Measurements from ENCODE around the gene SPACDR. TPM values are rescaled to one million over a fixed set of nuclear protein-coding genes. Genes with fewer than 3 reads are reported as not detected.

The SPACDR gene
- polyA plus RNA-seq, 4 donors = 0.94 to 1.5 (median 1.5) TPM

DNA sequence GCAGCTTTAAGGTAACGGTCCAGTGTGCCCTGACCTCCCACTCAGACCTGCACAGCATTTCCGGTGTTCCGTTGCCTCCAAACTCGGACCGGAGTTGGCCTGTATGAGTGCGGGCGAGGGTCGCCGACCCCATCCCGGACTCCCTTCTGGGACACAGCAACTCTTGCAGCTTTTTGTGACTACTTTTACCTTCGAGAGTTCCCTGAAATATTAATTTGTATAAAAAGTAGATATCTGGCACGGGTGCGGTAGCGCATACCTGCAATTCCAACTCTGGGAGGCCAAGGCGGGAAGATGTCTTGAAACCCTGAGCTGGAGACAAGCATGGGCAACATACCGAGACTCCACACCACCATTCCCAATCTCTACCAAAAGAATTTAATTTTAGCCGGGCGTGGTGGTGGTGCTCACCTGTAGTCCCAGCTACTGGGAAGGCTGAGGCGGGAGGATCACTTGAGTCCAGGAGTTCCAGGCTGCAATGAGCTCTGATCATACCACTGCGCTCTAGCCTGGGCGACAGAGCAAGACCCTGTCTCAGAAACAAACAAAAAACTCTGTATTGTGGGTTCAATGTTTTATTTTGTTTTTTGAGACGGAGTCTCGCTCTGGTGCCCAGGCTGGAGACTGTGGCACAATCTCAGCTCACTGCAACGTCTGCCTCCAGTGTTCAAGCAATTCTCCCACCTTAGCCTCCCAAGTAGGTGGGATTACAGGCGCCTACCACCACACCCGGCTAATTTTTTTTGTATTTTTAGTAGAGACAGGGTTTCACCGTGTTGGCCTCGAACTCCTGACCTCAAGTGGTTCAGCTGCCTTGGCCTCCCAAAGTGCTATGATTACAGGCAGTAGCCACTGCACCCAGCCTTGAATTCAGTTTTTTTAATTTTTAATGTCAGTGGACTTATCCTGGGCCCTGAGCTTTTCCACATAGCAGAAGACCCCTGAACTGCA is 26.6 kb downstream of the SPACDR start:
- DNase-seq (ENCODE audit: low read depth in 4 of 4, low spot score in 3 of 4) = no peak

DNA sequence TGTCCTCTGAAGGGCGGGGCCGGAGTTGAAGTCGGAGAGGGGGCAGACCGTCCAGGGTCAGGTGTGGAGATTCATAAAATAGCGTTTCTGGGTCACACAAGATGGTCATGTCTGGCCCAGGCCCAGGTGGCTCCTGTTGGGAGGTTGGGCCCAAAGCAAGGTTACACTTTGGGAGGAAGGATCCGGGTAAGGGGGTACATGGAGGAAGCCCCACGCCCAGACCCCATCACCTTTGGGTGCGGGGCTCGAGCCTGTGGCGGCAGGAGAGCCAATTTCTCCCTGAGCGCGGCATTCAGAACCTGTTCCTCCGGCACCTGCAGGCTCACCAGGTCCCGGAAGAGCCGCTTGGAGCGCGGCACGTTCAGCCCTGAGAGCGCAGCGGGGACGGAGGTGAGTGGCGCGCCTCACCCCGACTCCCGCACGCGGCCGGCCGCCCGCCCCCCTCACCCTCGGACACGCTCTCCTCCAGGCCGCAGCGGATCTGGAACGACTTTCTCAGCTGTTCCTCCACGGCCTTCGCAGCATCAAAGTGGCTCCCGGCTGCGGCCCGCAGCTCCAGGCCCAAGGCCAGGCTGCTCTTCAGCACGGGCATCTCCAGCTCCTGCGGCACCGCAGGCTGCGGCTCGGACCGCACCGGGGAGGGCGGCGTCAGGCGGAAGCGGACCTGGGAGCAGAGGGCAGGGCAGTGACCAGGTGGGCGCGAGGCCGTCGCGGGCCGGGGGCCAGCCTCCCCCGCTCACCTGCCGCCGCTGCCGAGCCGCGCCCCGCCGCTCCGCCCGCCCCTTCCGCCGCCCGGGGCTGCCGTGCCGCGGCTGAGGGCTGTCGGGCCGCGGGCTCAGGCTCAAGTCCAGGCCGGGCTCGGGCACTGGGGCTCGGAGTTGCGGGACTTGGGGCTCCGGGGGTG is 28.4 kb downstream of the SPACDR start:
- no peak for DNase-seq (ENCODE audit: low read depth in 4 of 4, low spot score in 3 of 4)

DNA sequence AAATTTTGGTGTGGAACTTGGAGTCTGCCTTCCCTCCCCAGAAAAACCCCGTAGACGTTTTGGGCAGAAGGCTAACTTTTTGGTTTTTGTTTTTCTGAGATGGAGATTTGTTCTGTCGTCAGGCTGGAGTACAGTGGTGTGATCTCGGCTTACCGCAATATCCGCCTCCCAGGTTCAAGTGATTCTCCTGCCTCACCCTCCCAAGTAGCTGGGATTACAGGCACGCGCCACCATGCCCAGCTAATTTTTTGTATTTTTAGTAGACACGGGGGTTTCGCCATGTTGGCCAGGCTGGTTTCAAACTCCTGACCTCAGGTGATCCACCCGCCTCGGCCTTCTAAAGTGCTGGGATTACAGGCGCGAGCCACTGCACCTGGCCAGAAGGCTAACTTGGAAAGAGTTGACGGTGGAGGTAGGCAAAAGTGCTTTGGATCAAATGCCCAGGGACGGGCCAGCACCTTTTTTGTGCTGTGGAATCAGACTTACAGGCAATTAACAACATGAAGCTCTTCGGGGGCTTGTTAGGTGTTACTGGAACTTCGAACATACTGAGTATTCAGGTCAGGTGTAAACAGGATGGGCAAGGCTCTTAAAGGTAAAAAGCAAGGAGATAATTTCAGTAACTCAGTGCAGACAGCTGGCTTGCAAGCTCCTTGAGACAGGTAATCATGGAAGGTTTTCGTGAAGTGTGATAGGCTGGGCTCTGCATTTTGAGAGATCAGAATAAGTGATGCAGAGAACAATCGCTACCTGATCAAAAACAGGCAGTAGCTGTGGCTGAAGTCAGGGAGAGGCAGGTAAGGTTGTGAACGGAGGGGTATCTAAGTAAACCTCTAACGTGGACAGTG is 29.5 kb downstream of the SPACDR start:
- DNase-seq (ENCODE audit: low read depth in 4 of 4, low spot score in 3 of 4) = no peak

DNA sequence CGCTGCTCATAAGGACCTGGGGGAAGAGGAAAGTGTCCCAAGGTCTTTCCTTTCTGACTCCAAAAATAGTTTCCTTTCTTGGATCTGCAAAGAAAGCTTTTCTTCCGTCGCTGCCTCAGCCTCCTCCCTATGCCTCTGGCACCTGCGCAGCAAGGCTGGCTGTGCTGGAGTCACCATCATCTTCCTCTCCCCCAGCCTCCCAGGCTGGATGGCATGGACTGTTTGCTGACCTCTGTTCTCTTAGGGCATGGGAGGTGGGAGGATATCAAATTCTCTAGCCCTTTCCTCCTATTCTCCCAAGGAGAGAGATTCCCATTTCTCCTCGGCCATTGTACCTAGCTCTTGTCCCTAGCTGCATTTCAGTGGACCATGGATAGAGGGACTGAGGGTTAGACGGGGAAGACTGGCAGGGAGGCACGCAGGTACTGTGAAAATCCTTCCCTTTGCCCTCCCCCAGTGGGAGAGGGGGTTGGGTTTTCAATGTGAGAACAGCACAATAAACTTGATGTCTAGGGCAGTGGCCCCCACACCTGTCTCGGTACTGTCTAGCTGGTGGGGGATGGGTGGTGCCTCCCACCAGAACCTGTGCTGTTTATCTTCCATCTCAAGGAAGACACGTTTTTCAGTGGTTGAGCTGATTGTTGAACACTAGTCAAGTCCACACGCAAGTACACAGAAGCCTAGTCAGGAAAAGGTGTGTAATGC is 30.3 kb downstream of the SPACDR start:
- no peak for DNase-seq (ENCODE audit: low read depth in 4 of 4, low spot score in 3 of 4)

DNA sequence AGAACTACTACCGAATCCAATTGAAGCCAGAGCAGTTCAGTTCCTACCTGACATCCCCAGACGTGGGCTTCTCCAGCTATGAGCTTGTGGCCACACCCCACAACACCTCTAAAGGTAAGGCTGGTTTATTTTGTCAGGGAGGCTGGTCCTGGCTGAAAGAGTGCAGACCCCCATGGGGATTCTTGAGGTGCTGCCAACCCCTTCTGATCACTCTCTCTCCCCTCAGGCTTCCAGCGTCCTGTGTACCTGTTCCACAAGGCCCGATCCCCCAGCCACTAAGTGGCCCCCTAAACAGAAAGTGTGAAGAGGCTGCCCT is 30.8 kb downstream of the SPACDR start:
- no peak for DNase-seq (ENCODE audit: low read depth in 4 of 4, low spot score in 3 of 4)

DNA sequence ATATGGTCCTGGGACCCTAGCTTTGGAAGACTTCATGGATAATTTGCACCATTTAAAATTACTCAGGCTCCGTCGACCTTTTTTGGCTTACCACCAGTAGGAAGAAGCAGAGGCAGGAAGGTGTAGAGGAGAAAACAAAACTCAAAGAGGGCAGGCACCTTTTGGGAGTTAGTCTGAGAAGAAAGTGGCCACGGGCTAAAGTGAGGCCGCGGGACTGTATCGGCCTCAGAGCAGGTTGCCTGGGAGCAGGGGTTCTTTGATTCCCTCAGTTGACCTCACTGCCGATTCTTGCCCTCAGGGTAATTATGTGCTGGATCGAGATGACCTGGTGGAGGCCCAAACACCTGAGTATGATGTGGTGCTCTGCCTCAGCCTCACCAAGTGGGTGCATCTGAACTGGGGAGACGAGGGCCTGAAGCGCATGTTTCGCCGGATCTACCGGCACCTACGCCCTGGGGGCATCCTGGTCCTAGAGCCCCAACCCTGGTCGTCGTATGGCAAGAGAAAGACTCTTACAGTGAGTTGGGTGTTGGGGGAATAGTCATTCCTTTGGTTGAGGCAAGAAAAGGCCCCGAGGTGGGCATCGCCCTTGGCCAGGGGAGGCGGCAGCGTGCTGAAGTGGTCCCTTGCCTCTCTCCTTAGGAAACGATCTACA is 31.3 kb downstream of the SPACDR start:
- no peak for DNase-seq (ENCODE audit: low read depth in 4 of 4, low spot score in 3 of 4)

DNA sequence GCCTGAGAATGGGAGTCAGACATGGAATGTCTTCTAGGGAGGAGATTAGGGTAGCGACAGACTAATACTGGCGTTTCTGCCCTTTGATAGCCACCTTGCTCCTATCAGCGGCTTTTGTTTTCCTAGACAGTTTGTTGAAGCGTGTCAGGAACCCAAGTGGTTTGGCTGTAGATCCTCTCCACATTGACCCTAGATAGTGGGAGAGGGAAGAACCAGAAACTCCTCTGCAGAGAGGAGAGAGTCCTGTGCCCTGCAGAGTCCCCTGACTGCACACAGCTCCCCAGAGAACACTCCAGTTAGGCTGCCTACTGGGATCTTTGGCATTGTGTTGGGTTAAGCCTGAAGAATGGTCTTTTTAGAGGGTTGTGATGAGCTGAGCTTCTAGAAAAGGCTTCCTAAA is 32.0 kb downstream of the SPACDR start:
- no peak for DNase-seq (ENCODE audit: low read depth in 4 of 4, low spot score in 3 of 4)

DNA sequence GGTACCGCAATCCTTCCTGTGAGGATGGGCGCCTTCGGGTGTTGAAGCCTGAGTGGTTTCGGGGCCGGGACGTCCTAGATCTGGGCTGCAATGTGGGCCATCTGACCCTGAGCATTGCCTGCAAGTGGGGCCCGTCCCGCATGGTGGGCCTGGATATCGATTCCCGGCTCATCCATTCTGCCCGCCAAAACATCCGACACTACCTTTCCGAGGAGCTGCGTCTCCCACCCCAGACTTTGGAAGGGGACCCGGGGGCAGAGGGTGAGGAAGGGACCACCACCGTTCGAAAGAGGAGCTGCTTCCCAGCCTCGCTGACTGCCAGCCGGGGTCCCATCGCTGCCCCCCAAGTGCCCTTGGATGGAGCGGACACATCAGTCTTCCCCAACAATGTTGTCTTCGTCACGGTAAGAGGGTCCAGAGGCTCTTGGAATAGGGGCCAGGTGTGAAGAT is 32.7 kb downstream of the SPACDR start:
- no peak for DNase-seq (ENCODE audit: low read depth in 4 of 4, low spot score in 3 of 4)

DNA sequence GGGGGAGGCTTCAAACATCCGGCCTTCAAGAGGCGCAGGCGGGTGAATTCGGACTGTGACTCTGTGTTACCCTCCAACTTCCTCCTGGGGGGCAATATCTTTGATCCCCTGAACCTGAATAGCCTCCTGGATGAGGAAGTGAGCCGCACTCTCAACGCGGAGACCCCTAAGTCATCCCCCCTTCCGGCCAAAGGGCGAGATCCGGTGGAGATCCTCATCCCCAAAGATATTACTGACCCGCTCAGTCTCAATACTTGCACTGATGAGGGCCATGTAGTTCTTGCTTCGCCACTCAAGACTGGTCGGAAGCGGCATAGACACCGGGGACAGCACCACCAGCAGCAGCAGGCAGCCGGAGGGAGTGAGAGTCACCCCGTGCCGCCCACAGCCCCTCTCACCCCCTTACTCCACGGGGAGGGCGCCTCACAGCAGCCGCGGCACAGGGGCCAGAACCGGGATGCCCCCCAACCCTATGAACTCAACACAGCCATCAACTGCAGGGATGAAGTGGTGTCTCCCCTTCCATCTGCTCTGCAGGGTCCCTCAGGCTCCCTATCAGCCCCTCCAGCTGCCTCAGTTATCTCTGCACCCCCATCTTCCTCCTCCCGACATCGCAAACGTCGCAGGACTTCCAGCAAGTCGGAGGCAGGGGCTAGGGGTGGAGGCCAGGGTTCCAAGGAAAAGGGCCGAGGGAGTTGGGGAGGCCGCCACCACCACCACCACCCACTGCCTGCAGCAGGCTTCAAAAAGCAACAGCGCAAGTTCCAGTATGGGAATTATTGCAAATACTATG is 33.4 kb downstream of the SPACDR start:
- DNase-seq (ENCODE audit: low read depth in 4 of 4, low spot score in 3 of 4) = no peak

DNA sequence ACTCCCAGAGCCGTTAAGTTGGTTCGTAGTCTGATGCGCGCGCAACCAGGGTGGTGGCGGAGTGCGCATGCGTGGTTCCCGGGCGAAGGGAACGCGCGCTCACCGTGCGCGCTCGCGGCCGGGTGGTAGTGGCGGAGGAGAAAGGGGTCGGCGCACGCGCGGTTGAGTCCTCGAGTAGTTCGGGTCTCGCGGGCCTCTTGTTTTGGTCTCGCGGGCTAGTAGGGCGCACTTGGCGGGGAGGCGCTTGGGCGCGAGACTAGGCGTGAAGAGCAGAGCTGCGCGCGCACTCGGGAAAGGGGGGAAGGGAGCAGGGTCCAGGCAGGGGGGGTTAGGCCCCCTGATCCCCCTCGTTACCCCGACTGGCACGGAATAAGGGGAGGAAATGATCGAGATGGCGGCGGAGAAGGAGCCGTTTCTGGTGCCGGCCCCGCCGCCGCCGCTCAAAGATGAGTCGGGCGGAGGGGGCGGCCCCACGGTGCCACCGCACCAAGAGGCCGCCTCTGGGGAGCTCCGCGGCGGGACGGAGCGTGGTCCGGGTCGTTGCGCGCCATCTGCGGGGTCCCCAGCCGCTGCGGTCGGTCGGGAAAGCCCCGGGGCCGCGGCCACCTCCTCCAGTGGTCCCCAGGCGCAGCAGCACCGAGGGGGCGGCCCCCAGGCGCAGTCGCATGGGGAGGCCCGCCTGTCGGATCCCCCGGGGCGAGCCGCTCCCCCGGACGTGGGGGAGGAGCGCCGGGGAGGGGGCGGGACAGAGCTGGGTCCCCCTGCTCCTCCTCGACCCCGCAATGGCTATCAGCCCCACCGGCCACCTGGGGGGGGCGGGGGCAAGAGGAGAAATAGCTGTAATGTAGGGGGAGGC is 34.2 kb downstream of the SPACDR start, which contains the start of gene MEPCE:
MEPCE (plus strand) TSS at position 195 of the 856 bp plus-strand sequence; CDS start at position 383, 188 bp downstream.
- peak; percentile 91 to 99 (median 94) for DNase-seq (ENCODE audit: low read depth in 4 of 4, low spot score in 3 of 4)

DNA sequence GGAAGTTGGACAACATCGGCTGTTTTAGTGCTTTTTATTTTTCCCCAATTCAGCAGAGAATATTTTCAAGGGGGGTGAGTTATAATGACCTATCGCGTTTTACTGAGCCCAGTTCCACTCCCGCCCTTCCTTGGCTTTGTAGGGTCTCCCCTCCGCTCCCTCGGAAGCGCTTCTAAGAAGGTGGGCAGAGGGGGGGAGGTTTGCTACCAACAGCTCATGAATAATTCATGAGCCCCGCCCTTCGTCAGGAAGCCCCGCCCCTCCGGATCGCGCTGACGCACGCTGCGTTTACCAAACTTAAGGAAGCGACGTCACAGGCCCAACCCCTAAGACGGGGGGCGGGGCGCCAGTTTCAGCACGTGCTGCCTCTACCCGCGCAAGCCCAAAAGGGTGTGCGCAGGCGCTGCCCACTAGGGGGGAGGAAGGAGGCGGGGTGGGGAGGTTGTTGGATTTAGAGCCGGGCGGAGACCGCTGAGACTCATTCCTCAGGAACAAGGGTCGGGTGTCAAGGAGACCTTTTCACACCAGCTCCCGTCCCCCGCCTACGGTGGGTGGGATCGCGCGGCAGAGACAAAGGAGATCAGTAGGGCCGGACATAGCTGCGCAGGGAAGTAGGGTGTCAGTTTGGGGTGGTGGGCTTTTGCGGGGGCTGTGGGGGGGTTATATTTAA is 35.0 kb downstream of the SPACDR start:
- DNase-seq (ENCODE audit: low read depth in 4 of 4, low spot score in 3 of 4) = peak; percentile 99 to 100 (median 100)

DNA sequence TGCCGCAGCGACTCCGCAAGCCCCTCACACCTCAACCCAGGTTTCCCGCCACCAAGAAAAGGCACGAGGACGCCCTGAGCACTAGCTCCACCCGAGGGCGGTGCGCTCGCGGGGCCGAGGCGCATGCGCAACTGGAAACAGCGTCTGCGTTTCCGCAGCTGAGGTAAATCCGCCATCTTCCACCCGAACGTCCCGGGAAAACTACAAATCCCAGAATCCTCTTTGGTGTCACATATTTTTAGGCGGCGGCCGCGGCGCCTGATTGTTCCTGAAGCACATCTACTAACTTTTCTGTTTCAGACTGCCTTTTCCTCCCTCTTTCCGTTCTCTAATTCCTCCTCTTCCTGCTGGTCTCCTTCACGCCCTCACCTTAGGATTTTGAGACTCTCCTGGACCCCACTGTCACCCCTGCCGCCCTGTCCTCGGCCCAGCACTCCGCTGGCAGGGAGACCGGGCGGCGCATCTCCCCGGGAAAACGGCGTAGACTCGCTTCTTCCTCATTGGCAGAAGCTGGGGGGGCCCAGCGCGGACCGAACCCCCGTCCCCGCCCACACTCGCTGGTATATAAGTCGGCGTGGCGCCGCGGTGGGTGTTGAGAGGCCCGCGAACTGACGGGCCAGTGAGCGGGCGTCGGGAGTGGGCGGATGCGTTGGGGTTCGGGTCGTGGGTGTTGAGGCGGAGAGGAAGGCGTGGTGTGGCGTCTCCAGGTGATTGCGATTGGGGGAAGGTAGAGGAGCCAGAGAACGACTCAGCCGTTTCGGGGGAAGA is 35.7 kb downstream of the SPACDR start, which contains the start of gene ZCWPW1:
ZCWPW1 (minus strand) TSS at position 505 of the 768 bp plus-strand sequence. CDS start 8,054 bp downstream, outside the sequence.
- peak; percentile 94 to 96 (median 96) for DNase-seq (ENCODE audit: low read depth in 4 of 4, low spot score in 3 of 4)

DNA sequence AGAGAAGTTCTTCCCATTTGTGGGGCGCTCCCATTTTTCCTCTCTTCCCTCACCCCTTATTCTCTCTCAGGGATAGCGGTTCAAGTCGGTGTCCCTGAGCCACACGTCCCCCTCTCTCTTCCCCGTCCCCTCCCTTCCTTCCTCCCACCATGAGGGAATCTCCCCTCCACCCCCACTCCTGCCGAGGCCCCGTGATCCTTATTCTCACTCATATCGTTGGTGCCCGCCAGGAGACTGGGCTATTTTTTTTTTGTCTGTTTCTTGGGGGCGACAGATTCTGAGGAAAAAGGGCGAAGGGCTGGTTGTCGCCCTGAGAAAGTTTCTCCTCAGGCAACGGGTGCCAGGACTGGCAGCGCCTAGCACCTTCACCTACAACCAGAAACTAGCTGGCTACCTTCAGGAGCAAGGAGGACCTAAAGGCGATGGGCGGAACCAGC is 36.3 kb downstream of the SPACDR start:
- no peak for DNase-seq (ENCODE audit: low read depth in 4 of 4, low spot score in 3 of 4)

DNA sequence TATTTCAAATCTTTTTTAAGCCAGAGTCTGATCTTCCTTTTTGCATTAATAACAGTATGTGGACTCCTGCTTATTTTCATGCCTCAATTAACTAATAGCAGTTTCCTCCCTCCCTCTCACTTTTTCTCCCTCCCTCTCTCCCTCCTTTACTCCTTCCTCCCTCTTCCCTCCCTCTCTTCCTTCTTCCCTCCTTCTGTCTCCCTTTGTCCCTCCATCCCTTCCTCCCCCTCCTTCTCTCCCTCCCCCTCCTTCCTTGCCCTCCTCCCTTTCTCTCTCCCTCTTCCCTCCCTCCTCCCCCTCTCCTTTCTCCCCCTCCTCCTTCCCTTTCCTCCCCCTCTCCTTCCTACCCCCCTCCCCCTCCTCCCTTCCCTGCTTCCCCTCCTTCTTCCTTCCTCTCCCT is 37.5 kb downstream of the SPACDR start:
- no peak for DNase-seq (ENCODE audit: low read depth in 4 of 4, low spot score in 3 of 4)

DNA sequence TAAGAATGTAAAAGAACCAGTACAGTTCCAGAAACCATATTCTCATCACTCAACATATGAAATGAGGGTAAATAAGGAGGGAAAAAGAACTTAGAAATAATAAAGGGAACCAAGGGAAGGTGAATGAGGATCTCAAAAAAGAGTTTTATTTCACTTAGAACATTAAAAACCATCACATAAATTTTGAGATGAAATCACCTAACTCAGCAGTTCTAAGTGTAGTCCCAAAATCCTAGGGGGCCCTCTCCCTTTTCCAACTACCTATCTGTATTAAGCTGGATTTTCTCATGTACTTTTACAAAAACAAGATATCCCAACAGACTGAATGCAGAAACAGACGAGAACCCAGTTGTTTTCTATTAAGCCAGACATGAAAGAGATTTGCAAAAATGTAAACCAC is 38.7 kb downstream of the SPACDR start:
- no peak for DNase-seq (ENCODE audit: low read depth in 4 of 4, low spot score in 3 of 4)

DNA sequence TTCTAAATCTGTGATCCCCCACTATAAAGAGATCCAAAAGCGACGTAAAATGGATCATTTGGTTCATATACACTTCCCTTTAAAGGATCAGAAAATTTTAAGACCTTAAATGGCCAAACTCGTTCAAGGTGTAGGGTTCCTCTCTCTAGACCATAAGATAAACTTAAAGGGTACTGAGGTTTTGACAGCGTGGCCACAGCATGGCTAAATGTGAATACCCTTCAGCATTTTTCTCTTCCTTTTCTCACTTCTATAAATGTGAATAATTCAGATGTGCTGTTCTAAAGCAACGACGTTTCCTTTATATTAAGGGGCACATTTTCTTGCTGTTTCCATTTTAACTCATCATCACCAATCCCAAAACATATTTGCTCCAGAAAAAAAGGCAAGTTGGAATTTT is 40.7 kb downstream of the SPACDR start:
- DNase-seq (ENCODE audit: low read depth in 4 of 4, low spot score in 3 of 4) = no peak

Measured in right renal pelvis (tissue), 4 donors.